ENCODE data around the gene MBD3.

- TF ChIP-seq CHD1 (IDR thresholded peaks at IDR 0.05; ENCODE audit: low read depth, low read length) = no peak
- no peak for TF ChIP-seq CTCF (conservative IDR thresholded peaks at IDR 0.05; ENCODE audit: low read depth, low read length)
- no peak for TF ChIP-seq RAD21 (IDR thresholded peaks at IDR 0.05; ENCODE audit: low read length)
- TF ChIP-seq MAZ (IDR thresholded peaks at IDR 0.05; ENCODE audit: borderline replicate concordance, low read depth, low read length) = no peak
- TF ChIP-seq POLR2A (IDR thresholded peaks at IDR 0.05; ENCODE audit: low read depth, low read length) = no peak
- no peak for TF ChIP-seq NFE2L2 (IDR thresholded peaks at IDR 0.05; ENCODE audit: low read depth, low read length)
- no peak for TF ChIP-seq FOS (IDR thresholded peaks at IDR 0.05; ENCODE audit: low read depth, low read length)
- no peak for TF ChIP-seq CEBPB (IDR thresholded peaks at IDR 0.05; ENCODE audit: low read depth, low read length)
- TF ChIP-seq MAFK (IDR thresholded peaks at IDR 0.05; ENCODE audit: low read depth, low read length) = no peak
- TF ChIP-seq RCOR1 (IDR thresholded peaks at IDR 0.05; ENCODE audit: insufficient replicate concordance, low read length) = no peak
- TF ChIP-seq RFX5 (IDR thresholded peaks at IDR 0.05; ENCODE audit: low read depth, low read length) = no peak
Observed at GRCh38 chr19:1620502-1620901, 27.8 kb upstream of the MBD3 start.
